NCI-H1105 (cell line): Measurements from ENCODE around the gene GLRA2.
A peak's percentile ranks its signal among the peaks of the same experiment; 100 is the strongest.

Experiments used
- DNase-seq: peaks from one replicate; lab custom pipeline; 2025; lab: John Stamatoyannopoulos, UW

Gene GLRA2

DNA sequence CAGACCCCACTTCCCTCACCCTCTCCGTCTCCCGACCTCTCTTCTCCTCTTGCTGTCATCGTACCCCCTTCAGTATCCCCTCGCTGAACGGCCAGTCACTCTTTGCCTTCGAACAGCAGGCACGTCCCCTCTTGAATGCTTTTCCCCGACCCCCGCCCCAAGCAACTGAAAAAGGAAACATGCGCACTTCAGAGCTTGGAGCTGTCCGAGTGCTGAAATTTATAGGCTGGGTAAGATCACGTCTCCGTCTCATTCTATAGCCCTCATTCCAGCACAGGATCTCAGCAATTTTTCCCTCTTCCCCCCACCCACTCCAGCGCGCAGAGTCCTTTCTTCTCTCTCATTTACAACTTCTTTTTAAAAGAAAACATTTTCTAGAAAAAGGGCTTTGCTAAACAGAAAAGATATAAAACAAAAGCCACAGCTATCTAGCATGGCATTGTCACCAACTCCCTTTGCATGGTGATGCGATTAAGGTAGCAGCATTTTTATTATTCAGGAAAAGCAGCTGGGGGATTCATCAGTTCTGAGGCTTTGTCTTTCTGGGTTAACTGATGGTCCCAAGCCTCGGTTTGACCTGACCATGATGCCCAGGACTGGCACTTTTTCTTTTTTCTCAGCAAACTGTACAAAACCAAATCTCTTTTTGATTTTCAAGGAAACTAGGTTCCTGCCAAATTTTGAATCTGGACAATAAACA is at the start of gene GLRA2:
TSS of gene GLRA2 (plus strand) at position 247 of the 700 bp plus-strand sequence. CDS start 522 bp downstream, outside the sequence.
- no peak for DNase-seq

DNA sequence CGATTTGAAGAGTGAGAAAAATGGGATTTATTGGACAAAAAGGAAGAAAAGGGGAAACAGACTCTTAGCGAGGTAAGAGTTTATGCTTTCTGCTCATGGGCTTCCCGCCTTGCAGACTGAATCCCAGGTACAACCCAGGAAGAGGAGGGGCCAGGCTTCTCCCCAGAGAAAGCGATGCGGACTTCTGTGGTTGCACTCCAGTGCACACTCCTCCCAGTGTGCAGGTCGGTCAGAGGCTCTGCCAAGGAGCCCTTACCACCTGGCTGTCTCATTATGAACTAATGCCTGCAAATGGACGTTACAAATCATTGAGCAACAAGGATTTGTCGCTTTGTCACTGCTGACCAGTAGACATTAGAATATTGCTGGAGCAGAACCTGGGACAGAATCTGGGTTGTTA is 39.9 kb upstream of the GLRA2 start:
- no peak for DNase-seq

DNA sequence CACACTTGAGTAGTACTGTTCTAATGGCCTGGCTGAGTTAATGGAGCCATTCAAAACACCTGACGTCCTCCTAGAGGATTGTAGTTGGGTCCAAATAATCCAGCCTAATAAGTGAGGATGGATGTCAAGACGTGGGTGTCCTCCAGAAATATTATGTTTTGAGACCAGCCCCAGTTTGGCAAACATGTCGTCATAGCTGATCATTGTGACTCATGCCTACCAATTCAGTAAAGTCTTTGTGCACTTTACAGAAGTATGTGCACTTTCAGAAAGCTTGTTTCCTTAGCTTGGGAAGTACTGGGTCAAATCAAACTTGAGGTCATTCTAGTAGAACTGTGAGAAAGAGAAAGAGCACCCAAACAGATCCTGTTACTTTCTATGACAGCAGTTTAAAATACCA is 37.6 kb upstream of the GLRA2 start:
- DNase-seq, result no peak

DNA sequence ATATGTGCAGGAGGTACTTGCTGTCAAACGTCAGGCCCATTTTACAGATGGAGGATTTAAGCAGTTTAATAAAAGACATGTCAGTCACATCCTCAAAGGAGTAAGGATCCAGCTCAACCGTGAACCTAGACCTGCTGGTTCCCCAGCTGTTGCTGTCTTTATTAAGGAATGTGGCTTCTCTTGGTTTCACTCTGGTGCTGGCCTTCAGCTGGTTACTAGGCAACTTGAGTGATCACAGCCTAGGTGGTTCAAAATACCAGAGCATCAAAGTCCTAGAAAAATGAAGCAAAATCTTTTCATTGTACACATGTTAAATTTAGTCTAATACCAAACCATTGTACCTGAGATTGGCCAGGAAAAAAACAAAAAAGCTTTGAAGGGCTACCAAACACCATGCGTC is 32.7 kb upstream of the GLRA2 start:
- DNase-seq, result no peak

DNA sequence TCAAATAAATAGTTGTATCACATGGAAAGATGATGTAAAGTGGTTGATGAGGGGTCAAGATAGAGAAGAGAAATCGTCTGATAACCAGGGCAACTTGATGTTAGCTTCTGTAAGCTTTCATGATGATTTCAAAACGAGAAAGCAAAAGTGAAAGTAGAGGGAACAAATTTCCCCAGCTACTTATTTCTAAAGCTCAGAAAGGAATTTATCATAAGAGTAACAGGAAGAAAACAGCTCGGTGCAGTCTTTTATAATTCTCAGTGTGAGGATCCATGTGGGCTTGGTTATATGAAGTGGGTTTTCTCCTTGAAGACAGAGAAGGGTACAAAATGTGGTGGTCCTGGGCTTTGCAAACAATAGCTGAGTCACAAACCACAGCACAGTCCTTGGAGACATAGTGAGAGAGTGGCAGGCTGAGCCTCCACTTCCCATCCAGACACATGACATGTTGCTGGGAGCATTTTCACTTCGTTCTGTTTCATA is 32.1 kb upstream of the GLRA2 start:
- no peak for DNase-seq

DNA sequence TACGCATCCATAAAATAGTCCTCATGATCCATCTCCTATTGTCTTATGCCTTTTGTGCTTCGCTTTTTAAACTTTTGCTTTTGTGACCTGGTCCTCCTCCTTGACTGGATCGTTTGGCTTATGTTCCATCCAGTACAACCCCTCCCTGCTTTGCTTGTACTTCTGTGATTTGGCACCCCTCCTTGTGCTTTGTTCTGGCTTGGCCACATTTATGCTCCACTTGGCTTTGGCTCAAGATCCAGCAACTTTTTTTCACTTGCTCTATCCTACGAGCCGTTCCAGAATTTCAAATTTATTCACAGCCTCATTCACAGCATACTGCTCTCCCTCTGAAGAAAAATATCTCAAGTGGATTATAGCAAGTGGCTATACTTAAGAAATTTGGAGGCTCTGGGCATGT is 28.0 kb upstream of the GLRA2 start:
- DNase-seq, result no peak

DNA sequence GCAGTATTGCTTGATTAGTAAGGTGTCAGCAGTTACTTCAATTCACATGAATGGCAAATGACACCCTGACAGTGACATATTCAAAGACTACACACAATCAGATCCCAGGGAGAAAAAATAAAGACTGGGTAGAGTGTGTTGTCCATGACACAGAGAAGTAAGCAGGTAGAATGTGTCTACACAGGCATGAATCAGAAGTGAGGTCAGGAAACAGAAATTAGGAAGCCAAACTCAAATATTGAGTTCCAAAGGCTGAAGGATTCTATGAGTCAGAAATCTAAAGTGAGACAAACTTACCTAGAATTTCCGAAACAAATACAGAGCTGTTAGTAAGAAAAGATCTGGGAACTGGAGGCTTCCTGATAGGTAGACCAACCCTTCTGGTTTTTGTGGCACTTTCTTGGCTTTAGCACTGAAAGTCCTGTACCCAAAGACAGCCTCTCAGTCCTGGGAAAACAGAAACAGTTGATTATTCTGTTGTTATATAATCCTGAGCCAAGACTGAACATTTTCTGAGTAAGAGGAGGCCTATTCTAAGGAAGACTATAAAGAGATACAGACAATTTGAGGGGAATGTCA is 24.3 kb upstream of the GLRA2 start:
- no peak for DNase-seq

DNA sequence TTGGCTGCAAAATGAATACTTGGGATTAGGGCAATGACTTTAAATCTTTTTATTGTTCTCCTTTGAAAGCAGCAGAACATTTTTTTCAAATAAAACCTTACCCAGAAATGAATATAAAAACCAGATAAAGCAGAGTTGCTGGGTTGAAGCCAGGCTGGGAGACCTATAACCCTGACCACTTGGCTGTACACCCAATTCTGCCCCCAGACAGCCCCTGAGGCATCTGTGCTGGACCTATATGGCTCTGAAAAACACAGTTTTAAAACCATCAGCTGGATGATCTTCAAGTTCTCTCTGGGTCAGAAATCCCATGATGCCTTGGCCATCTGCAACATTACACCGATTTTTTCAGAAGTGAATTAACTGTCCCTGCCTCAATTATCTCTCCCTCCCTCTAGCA is 23.7 kb upstream of the GLRA2 start:
- DNase-seq, result no peak

DNA sequence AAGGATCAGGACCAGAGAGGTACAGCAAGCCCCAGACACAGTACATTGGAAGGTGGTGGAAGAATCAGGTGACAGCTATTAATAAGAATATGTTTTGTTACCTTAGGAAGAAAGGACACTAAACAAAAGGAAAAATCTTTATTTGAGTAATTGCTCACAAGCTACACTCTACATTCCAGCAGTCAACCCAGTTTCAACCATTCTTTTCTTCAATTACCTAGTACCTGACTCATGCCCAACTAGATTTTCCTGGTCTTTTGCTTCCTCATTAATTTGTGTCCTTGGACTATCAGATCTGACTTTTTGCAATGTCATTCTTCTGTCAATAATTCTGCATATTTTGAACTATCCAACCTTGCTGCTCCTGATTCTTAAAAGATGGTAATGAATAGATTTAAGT is 22.5 kb upstream of the GLRA2 start:
- DNase-seq, result no peak

DNA sequence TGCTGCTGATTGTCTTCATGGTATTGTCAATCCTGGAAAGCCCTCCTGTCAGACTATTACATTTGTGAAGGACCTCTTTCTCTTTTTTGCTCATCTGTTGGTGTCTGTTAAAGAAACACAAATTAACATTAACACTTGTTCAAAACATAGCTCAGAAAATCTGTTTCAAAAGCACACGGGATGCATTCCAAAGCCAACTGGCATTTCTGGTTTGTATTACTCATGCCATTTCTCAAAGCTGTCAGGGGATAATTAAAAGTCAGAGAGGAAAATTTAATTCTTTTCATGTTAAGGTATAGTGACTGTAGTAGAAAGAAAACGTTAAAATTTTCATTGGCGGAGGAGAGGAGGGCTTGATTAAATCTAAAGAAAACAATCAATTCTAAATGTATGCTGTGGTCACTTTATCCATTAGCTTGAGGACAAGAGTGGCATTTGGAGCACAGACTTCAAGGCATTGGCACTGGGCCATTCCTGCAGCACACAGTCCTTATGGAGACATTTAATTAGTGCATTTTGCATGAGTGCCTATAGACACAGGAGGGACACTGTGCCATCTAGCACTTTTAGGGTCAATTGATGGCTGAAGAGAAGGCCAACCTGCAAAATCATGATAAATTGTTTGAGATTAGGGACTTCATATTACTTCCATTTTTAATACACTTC is 21.2 kb upstream of the GLRA2 start:
- DNase-seq, result peak; percentile 33

DNA sequence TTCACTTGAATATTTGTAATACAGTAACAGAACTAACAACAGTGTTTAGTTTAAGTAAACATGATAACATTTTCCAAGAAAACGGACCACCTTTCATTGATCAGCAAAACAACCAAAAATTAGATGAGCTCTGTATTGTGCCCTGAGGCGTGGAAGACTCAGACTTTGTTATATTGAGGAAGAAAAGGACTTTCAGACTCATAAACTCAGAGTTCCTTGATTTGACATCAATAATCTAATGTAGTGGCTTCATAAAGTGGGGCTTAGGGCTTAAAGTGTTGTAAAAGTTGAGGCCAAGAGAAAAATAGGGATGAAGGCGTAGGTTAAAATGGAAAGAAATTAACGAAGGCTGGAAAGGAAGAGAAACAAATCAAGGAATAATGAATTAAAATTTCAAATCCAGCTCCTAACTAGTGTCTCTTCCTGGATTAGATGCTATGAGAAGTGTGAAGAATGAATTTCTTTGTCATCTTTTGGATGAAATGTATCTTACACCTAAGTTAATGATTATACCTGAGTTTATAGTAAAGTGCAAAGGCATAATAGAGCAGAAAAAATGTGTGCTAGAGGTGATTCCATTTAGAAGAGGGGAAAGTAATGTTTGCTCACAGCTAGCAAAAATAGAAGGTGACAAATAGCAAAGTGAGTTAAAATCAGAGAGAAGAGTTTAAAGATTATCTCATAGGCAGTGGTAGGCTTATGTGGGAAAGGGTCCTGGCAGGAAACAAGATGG is 19.8 kb upstream of the GLRA2 start:
- DNase-seq, result no peak

DNA sequence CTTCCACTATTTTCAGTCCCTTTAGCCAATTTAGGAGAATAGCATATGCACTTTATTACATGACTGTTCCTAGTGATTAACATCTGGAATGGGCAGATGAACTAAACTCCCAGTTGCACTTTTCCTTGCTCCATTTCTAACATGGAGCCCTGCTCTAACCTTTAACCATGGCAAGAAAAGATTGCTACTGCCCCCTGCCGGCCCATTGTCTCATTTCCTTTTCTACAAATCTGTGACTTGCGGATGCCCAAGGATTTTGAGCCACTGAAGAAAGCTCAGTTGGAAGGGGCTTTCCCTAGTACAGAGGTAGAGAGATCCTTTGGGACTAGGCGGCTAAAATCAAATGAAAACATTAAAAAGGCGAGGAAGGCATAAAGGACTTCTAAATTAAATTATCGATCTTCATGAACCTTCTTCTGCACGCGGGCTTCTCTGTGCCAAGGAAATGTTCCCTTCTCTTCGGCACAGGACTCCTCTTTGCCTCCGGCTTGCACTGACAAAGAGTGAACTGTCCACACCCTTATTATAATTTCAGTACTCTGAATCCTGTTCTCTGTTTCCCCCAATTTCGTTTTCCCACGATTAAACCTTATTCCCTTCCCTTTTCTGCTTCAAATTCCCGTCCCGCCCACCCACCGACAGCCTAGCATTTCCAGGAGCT is 577 bp upstream of the GLRA2 start:
- peak; percentile 57 for DNase-seq

DNA sequence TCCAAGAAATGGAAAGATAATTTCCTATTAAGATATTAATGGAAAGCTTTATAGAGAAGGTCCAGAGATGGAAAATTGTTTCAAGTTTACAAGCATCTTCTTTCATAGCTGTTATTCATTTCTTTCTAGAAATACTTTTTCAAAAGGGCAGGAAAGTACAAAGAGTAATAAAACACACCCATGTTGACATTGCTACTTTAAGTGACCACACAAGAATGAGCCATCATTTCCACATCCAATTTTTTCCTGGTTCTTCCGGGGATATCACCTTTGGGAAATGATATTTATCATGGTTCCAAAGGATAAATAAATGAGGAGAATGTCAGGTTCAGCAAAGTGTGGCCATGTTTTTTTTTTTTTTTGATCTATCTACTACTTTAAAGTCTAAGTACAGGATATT is 4.5 kb downstream of the GLRA2 start:
- DNase-seq, result no peak

DNA sequence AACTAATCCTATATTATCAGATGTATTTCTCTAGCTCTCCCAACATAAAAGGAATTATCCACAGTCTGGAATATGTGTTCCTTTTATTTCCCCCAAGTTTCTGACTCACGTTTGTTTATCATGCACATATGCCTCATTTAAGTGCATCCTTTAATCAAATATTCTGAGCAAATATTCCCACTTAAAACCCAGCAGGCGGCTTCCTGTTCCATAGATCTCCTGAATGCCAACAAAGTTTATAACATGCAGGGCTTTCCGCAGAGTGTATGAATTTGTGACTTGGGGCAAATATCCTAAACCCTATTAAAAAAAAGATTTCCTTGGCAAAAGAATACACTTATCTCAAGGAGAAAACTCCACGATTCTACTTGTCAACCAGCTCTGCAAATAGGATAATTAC is 16.9 kb downstream of the GLRA2 start:
- no peak for DNase-seq

DNA sequence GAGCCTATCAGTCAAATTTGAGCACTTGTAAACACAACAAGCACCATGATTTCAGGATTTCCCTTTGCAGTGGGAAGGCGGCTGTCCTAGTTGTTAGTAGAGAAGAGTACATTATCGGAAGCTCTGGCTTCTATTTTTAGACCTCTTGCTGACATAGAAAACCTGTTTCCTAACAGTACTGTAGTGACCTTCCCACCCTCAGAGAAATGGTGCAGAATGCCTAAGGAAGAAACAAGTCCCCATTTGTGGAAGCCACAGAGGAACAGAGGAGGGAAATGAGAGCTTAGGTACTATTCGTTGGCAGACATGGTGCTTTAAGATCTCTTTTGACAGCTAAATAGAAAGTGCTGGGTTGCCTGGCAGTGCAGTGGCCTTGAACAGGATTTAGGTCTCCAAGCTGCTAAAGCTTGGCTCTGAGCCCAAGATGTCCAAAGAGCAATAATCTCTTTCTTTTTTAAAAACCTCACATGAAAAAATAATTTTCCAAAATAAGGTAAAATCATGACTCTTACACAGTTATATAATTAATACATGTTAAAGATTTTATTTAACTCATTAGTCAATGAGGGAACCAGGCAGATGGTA is 24.9 kb downstream of the GLRA2 start:
- no peak for DNase-seq

DNA sequence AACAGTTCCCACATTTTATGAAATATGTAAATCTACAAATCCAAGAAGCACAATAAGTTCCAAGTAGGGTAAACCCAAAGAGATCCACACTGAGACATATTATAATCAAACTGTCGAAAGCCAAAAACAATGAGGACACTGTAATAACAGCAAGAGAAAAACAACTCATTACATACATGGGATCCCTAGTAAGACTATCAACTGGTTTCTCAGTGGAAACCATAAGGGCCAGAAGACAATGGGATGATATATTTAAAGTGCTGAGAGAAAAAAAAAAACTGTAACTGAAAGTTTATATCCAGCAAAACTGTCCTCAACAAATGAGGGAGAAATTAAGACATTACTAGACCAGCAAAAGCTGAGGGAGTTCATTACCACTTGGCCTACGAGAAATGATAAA is 34.7 kb downstream of the GLRA2 start:
- no peak for DNase-seq

DNA sequence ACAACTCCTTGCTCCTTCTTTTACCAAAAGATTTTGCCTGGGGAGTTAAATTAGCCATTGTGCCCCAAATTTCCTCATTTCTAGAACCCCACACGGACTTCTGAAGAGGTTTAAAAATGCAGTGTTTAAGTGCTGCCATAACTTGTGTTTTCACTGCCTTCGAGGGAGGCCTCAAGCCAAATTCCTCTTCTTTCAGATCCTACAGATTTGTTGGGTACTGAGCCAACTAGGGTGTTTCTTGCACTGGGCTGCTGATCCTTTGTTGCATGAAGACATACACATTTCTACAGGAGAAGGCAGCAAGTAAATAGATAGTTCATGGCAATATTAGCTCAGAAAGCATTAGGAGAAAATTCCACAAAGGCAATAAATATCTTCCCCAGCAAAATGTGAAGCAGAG is 43.8 kb downstream of the GLRA2 start:
- no peak for DNase-seq

DNA sequence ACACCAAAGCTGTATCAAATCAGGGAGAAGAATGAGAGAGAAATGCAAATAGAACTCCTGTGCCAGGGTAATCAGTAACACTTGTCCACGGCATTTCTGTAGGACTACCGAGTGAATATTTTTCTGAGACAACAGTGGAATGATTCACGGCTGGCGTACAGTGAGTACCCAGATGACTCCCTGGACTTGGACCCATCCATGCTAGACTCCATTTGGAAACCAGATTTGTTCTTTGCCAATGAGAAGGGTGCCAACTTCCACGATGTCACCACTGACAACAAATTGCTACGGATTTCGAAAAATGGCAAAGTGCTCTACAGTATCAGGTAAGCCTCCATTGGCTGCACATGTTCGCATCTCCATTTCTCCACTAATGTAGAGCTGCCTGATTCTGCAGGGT is 51.7 kb downstream of the GLRA2 start:
- no peak for DNase-seq

DNA sequence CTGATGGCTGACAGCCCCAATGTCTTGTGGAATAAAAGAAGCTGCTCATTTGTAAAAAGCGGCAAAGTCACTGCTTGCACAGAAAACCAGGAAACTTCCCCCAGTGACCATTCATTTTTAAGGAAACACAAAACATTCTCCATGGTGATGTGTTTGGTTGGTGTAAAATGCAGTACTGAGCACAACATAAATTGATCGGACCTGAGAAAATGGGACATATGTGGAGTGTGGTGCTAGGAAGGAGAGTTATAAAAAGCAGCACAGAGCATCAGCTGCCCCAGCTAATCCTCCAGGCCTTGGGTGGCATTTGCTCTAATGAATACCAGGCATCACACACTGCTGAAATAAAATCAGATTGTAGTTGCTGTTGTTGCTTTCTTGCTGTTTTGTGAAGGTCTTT is 55.2 kb downstream of the GLRA2 start:
- DNase-seq, result no peak

DNA sequence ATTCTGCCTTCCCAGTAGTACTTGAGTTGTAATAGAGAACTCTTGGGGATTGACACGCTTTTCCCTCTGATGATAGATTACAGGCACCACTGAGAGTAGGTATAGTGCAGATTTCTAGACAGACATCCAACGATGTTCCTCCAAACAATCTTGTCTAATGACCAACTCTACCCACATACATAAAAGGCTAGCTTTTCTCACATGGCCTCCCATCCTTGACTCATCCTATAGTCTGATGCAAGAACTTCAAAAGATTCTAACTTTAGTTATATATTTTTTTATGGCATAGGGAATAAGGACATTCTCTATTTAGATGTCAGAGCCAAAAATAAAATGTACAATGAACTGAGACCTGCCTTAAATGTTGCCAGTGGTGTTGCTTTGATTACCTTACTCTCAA is 60.9 kb downstream of the GLRA2 start:
- no peak for DNase-seq

DNA sequence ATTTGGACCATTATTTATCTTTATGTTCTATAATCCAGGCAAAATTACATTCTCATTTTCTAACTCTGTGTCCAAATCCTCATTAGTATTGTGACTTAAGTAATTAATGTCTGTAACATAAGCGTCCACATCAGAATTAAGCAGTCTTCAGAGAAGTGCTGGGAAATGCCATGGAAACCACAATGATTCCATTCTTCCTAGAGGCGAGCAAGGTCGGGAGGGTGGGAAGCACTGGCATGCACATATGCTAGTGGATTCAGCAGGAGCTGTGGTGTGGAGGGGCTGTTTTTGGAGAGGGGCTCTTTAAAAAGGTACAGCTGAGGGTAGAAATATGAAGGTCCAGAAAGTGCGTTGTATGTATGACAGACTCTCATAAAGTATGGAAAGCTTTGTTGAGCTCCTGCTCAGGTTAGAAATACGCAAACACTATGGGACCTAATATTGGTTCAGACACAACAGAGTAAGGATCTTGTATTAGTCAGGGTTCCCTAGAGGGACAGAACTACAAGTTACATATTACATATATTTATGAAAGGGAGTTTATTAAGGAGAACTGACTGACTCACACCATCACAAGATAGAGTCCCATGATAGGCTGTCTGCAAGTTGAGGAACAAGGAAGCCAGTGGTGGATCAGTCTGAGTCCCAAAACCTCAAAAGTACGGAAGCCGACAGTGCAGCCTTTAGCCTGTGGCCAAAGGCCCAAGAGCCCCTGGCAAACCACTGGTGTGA is 61.5 kb downstream of the GLRA2 start:
- DNase-seq, result no peak
